ENCODE data around the gene DGAT2.

The DGAT2 gene

DNA sequence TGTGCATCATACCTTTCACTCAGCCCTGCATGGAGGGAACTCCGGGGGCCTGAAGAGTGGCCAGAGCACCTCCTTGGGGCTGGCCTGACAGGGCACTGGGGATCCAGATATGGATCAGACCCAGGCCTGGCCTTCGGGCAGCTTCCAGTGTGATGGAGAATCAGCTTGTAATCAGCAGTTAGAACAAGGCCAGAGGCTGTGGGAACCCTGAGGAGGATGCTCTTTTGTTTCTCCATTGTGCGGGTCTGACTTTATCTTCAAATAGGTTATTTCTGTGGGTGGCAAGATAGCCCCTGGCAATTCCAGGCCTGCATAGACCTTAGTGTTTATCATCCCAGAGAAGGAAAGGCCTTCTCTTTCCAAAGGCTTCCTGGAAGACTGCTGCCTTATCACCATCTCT lies 12.3 kb downstream of the DGAT2 start:
- no peak for DNase-seq (ENCODE audit: low read depth in 2 of 2)

DNA sequence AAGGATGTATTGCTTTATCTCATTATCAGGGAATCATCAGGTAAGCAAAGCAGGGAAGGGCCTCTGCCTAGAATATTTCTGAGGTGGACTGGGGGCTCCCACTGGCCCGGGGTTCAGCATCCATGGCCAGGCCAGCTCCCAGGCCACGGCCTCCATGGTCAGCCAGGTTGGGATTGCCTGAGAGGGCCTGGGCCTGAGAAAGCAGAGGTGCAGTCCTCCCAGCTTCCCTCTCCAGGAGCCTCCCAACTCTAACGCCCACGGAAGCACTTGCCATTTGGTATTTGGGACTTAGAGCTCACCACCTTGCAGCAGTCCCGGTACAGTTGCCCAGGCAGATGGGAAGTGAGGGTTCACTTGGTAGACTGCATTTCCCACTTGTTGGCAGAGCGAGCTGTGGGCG lies 12.7 kb downstream of the DGAT2 start:
- no peak for DNase-seq (ENCODE audit: low read depth in 2 of 2)

DNA sequence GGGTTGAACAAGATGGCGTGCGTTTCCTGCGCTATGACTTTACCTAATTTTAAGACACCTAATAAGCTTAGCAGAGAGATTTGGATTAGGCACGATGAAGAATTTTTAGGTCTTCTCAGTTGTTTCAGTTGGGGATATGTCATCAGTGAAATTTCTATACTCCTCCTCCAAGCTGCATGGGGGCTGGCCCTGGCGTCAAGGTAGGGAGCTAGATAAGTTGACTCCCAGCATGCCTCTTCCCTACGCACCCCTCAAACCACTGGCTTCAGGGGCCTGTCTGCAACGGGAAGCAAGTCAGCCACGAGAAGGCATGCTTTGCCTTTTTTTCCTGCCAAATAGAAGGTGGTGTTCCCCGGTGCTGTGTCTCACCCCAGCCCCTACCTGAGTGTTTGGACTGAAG lies 13.3 kb downstream of the DGAT2 start:
- DNase-seq (ENCODE audit: low read depth in 2 of 2): no peak

DNA sequence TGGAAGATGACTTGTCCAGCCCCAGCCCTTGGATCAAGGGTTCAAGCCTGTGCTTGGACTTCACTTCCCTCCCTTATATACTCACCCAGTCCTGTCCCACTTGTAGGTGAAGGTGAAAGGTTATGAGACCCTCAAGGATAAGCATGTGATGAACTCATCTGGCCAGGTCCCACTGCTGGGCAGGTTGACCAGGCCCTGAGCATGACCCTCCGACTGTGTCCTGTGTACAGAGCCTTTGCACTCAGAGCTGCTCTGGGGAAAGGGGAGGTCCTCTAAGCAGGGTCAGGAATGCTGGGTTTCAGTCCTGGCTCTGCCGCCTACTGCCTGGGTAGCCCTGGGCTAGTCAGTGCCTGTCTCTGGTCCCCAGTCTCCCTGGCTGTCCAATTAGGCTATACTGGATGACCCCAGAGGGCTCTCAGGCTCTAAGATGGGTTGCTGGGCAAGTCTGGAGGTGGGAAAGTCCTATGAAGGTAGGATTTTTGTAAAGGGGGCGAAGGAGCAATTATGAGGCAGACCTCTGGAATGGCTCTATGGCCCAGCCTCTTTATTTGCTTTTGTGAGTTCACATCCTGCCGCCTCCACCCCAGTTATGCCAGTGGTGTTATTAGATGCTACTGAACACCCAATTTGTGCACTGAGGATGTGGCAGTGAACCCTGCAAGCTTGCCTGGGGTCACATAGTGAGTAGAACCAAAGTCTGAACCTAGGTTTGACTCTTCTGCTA lies 14.1 kb downstream of the DGAT2 start:
- no peak for DNase-seq (ENCODE audit: low read depth in 2 of 2)

DNA sequence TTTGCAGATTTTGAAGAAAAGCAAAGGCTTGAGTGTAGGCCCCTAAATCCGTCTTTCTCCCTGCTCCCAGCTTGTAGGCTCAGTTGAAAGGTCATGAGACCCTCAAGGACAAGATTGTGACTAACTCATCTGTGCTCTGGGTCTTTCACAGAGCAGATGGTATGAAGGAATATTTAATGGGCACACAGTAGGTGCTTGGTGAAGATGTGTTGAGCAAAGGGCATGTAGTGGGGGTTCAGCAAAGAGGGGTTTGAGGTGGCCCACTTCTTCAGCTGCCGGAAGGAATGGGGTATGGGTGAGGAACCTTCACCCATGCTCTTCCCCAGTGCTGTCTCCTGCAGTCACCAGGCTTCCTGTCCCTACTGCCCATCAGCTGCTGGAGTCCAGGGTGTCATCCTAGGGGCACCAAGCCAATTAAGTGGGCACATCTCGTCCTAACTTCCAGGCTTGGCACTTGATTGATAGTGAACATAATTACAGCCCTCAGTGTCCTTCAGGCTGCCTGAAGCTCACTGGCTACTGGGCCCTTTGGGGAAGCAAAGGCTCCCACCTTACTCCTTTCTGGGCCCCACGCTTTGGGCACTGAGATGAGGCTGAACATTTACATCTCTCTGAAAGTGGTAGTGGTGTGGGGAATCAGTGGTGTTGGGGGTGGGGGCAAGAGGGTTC lies 15.0 kb downstream of the DGAT2 start:
- DNase-seq (ENCODE audit: low read depth in 2 of 2): no peak

DNA sequence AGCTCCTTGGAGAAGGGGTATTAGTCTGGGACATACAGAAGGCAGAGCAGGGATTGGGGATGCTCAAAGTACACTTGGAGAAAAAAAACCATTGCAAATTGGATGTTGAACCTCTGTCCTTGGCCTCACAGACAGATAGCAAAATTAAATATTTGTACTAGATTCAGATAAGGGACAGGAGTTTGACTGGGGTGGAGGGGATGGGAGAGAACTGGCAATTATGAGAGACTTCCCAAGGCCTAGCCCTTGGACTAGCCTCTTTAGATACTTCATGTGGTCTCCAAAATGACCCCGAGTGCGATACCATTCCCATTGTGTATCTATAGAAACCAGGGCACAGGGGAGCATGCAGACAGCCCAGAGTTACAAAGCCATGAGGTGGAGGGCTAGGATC lies 15.5 kb downstream of the DGAT2 start:
- no peak for DNase-seq (ENCODE audit: low read depth in 2 of 2)

DNA sequence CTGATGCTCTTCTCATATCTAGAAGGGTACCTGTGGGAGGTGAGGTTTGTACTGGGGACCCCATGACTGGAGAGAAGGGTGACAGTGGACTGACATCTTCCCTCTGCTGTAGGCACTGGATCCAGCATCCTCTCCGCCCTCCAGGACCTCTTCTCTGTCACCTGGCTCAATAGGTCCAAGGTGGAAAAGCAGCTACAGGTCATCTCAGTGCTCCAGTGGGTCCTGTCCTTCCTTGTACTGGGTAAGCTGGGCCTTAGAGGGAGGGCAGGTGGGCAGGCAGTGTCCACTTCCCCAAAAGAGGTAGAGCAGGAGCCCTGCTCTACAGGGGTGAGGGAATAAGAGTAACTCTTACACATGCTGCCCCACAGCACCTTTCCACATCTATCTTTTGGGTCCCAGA lies 15.9 kb downstream of the DGAT2 start:
- DNase-seq (ENCODE audit: low read depth in 2 of 2): no peak

DNA sequence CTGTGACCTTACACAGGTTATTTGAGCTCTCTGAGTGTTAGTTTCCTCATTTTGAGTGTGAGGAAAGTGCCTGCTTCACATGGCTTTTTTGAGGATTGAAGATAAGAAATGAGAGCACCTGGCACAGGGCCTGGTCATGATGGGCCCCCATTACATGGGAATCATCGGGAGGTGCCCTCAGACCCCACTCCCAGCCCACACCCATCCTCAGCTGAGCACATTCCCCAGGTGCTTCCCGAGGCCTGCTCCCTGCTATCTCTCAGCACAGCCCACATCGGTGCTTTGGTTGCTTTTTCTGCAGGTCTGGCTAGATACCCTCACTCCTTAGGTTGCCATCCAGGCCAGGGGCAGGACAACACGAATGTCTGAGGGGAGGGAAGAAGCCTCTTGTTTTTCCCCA lies 16.6 kb downstream of the DGAT2 start:
- DNase-seq (ENCODE audit: low read depth in 2 of 2): no peak

DNA sequence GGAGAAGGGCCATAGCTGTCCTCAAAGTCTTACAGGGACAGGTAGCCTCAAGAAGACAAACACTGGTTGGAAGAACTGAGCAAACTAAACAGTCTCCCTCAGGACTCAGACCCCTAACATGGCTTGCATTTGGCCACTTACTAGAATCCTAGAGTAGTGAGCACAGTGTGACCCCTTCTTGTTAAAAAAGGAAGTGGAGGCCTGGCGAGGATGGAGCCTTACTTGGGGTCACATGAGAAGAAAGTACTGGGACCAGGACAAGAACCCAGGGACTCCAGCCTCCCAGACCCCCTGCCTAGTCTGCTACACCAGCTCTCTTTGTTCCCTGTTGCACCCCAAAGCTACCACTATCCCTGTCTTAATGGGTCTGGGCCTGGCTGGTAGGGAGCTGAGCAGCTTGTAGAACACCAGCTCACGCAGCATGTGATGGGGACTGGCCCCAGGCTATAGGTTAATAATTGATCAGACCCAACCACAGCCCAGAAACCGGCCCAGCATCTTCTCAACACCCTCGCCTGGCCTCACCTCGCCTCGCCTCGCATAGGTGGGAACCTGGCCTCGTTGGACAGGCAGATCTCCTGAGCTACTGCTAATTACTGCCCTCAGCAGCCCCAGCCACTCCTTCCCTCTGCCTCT lies 17.6 kb downstream of the DGAT2 start:
- DNase-seq (ENCODE audit: low read depth in 2 of 2): no peak

DNA sequence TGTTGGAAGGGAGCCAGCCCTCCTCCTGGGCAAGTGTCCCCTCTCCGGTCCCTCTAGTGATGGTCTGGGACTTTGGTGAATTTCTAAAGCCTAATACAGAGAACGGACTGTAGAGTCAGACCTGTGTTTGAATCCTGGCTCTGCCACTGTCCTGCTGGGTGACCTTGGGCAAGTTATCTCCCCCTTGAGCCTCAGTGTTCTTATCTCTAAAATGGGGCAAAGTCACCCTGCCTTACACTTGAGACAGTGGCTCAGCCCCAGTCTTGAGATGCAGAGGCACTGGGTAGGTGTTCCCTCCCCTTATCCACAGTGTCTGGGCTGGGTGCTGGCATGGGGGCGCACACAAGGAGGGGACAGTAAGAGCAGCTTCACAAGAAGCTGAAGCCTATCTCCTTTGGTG lies 20.9 kb downstream of the DGAT2 start:
- DNase-seq (ENCODE audit: low read depth in 2 of 2): no peak

DNA sequence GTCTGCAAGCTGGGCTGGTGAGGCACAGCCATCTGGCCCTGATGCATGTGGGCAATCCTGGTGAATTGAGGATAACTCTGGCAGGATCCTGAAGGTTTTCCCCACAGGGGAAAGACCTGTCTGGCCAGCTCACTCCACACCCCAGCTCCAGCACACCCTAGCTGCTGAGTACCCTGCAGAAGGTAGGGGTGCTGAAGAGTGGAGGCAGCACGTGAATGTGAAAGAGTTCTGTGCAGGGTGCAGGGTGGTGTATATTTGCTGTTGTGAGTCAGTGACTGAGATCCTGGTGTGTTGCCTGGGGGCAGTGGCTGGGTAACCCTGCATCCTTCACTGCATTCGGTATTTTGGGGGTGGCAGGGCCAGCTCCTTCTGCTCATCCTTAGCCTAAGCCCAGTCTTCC lies 22.4 kb downstream of the DGAT2 start:
- DNase-seq (ENCODE audit: low read depth in 2 of 2): no peak

DNA sequence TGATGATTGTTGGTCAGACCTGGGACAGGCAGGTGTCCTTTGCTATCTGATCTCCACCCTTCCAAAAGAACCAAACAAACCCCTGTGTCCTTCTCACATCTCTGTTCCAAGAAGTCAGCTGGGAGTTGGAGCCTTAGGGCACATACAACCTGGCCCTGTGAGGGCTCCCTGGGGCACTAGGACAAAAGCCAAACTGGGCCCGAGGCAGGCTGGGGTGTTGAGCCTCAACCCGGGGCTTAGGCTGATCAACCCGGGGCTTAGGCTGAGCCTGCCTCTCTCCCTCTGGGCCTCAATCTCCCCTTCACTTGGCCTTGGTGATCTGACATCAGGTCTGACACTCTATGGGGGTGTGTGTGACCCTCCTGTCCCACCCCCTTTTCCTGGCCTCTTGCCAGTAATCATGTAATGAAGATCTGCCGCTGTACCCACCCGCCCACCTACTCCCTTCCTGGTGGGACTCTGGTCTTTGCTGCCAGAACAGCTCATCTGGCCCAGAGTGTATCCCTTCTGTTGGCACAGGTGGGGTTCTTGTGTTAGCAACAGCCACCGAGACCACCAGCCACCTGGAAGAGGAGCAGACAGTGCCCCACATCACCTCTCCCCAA lies 23.7 kb downstream of the DGAT2 start:
- no peak for DNase-seq (ENCODE audit: low read depth in 2 of 2)

DNA sequence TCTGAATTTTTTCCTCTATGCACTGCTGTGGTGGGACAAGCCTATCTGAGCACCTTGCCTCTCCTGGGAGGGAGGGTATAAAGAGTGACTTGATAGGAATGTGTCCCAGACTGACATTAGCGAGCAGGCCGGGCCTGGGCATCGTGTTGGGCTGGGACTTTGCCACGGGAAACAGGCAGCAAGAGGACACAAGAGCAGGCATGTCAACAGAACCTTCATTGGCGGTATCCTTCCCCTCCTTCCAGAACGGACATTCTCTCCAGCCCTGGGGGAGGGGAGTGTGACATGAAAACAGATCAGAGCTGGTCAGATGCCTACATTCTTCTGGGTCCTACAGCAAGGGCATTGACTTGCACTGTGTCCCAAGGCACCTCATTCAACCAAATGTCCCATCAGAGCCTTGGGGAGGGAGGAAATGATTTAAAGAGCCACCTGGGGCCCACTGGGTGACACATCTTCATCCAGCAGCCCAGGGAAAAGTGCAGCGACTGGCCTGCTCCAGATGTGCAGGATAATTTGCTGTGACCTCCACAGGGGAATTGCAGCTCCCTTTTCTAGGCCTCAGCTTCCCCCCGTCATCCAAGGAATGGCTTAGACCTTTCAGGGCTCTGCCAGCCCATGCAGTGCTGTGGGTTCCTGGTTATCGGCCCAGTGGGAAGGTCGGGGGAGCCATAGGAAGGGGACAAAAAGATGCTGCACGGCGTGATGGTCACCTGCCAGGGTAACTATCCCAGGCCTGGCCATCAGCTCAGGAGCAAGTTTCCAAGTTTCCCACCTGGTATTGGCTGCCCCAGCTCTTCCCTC lies 24.6 kb downstream of the DGAT2 start:
- DNase-seq (ENCODE audit: low read depth in 2 of 2): no peak

DNA sequence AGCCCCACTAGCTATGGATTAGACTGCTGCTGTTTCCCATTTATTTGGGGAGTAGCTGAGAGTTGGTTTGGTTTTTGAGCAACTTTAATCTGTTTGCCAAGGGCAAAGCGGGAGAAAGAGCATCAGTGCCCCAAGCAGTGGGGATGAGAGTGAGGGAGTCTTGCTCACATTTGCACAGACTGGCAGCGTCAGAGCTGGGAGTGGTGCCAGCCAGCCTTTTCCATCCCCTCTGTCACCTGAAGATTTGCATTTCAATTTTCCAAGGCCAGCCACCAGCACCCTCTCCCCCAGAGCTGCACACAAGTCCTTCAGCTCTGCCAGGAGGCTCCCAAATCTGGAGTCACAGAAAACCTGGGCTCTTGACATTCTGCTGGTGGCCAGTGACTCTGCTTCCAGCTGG lies 25.4 kb downstream of the DGAT2 start:
- no peak for DNase-seq (ENCODE audit: low read depth in 2 of 2)

DNA sequence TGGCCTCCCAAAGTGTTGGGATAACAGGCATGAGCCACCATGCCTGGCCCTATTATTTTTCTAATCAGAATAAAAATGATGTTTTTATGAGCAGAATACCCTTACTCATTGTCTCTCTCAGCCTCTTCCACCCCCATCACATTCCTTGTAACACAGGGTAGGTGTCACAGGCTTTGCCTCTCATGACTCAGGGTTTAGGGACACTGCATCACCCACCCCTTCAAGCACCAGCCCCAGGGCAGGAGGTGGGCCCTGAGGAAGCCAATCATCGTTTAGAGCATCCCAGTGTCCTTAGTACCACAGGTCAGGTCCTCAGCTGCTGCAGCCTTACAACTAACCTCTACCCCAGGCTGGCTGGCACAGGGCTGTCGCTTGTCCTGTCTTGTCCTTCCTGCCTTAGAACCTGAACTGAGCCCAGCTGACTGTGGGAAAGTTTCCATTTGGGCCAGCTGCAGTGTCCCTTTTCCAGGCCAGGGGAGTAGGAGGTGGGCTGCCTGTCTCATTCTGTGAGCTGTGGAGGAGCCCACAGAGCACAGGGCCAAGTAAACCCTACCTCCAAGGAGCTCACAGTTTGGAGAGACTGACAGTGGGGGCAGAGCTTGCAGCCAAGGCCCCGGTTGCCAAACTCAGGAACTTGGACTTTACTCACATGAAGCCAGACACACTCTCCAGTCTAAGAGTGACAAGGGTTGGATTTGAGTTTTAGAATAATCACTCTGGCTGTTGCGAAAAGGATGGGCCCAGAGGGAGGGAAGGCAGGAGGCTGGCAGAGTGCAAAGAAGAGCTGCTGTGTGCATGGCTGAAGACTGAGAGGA lies 26.9 kb downstream of the DGAT2 start:
- no peak for DNase-seq (ENCODE audit: low read depth in 2 of 2)

DNA sequence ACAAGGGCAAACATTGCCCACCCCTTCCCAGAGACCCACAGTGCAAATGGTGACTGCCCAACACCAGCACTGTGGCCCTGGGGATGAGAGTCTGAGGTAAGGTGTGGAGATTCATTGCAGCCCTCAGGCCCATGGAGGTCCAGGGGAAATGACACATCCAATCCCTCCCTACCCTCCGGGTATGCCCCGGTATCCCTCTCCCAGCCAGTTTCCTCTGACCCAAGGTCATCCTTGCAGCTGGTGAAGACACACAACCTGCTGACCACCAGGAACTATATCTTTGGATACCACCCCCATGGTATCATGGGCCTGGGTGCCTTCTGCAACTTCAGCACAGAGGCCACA lies 27.5 kb downstream of the DGAT2 start:
- no peak for DNase-seq (ENCODE audit: low read depth in 2 of 2)

DNA sequence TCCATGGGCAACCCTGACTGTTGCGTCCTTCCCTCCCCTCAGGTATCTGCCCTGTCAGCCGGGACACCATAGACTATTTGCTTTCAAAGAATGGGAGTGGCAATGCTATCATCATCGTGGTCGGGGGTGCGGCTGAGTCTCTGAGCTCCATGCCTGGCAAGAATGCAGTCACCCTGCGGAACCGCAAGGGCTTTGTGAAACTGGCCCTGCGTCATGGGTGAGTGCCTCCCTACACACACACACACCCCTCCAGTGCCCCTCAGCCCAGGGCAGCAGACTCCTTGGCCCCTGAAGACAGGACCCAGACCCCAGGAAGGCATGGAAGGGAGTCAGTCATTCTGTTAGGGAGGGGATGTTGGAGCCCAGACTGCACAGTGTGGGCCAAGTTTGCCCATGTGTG lies 28.5 kb downstream of the DGAT2 start:
- DNase-seq (ENCODE audit: low read depth in 2 of 2): no peak

DNA sequence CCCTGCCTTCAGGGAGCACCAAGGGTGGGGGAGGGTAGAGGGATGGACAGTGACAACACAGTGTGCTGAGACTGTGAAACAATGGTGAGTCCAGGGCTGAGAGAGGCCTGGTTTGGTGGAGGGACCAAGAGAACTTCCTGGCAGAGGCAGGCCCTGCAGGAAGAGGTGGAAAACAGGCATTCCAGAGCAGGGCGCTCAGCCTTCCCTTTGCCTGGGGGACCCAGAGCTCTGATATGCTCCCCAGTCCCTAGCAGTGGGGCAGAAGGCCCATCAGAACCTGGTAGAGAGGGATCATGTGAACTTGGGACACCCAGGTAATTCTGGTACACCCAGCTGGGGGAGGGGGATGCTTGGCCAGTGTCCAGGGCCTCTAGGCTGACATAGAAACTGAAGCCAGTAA lies 29.2 kb downstream of the DGAT2 start:
- no peak for DNase-seq (ENCODE audit: low read depth in 2 of 2)

DNA sequence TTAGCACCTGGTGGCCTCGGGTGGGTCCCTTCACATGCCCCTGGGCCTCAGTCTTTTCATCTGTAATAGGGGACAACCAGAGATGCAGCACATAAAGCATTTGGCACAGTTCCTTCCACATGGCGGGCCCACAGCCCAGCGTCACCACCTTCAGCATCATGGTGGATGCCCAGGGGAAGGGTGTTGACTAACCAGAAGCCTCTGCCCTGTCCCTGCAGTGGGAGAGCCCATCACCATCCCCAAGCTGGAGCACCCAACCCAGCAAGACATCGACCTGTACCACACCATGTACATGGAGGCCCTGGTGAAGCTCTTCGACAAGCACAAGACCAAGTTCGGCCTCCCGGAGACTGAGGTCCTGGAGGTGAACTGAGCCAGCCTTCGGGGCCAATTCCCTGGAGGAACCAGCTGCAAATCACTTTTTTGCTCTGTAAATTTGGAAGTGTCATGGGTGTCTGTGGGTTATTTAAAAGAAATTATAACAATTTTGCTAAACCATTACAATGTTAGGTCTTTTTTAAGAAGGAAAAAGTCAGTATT lies 31.6 kb downstream of the DGAT2 start:
- DNase-seq (ENCODE audit: low read depth in 2 of 2): no peak

DNA sequence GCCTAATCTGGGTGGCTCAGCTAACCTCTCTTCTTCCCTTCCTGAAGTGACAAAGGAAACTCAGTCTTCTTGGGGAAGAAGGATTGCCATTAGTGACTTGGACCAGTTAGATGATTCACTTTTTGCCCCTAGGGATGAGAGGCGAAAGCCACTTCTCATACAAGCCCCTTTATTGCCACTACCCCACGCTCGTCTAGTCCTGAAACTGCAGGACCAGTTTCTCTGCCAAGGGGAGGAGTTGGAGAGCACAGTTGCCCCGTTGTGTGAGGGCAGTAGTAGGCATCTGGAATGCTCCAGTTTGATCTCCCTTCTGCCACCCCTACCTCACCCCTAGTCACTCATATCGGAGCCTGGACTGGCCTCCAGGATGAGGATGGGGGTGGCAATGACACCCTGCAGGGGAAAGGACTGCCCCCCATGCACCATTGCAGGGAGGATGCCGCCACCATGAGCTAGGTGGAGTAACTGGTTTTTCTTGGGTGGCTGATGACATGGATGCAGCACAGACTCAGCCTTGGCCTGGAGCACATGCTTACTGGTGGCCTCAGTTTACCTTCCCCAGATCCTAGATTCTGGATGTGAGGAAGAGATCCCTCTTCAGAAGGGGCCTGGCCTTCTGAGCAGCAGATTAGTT lies 32.3 kb downstream of the DGAT2 start:
- DNase-seq (ENCODE audit: low read depth in 2 of 2): no peak
